IPS-NIHi11 (cell line): Measurements from ENCODE around the gene ZNF658.
"Not testable (repeated sequence)": the region's sequence is repeated elsewhere in the genome, so short reads cannot be mapped to it uniquely, and the experiment has no call there.

Experiments
- DNase-seq: peaks from one replicate; pipeline ENCODE4 v3.0.0; 2012; ENCODE audit warnings: mixed read lengths, low spot score

The ZNF658 gene

DNA sequence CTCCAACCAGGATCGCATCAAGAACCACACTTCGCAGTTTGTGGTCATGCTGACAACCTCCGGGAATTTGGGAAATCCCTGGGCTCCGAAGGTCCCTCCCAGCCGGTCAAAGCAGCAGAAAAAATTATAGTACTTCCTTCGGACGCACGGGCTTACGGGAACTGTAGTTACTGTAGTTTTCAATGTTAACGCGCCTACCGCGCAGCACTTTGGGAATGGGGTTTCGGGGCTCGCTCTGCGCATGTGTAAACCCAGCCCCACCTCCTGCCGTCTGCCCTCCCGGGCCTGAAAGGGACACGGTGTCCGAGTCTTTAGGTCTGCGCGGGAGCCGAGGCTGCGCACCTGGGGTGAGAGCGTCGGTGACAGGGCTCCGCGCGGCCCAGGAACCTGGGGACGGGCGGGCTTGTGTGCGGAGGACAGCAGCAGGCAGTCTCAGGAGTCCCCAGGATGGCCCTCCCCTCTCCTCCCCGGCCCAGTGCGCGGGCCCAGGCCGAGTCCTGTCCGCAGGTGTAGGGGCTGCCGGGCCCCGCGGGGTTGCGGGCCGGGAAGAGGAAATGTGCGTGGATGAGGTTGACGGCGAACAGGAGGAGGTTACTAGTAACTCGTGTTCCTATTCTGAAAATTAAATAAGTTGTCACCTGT is at the start of gene ZNF658:
TSS of gene ZNF658 (plus strand) at position 236 of the 642 bp plus-strand sequence. CDS start 2,837 bp downstream, outside the sequence.
- not testable (repeated sequence) for DNase-seq

DNA sequence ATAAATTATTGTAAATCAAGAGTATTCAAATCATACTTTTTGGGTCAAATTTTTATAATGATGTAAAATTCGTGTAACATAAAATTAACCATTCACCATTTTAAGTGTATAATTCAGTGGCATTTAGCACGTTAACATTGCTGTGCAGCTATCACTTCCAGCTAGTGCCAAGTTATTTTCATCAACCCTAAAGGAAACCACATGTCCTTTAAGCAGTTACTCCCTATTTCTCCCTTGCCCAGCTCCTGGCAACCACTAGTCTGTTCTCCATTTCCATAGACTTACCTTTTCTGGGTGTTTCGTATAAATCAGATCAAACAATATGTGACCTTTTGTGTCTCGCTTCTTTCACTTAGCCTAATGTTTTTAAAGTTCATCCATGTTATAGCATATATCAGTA is 38.8 kb upstream of the ZNF658 start:
- not testable (repeated sequence) for DNase-seq

DNA sequence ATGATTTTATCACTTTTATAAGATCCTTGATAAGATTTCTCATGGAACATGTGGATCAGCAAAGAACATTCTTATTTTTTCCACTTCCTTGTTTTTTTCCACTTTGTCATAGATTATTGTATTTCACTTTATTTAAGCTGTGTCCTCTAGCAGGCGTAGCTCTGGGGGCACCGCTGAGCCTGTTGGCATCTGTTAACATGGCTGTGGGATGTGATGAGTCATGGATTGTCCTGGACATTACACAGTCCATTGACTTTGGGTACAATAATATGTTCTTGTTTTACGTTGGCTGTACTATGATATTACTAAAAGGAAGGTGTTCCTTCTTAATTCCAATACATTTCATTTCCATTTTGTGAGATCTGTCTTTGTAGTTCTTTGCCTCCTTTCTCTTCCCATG is 31.9 kb upstream of the ZNF658 start:
- not testable (repeated sequence) for DNase-seq

DNA sequence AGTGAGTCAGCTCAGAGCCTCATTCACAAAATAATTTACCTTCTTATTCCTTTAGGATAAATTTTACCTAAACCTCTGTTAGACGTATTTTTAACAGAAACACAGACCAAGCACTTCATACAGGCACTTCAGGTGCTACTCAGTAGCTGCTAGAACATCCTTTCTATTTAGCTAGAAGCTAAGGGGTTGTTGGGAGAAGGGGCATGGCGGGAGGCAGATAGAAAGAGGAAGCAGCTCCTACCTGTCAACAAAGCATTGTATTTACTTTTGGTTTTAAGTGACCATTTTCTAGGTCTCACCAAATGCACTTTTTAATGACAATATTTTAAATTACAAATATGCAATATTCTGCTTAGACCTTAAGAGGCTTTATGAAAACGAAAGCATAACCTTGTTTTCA is 19.9 kb upstream of the ZNF658 start:
- not testable (repeated sequence) for DNase-seq

DNA sequence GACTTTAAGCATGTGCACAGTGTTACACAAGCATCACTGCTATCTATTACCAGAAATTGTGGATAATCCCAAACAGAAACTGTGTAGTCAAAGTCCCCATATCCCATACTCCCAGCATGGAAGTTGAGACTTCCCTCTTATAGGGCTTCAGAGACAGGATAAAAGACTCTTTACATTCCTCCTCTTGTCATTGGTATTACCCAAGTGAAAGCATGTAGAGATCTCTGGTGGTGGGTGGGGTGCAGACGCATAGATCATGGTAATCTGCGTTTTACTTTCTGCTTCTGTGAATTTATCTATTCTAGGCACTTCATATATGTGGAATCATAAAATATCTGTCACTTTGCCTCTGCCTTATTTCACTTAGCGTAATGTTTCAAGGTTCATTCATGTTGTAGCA is 18.7 kb upstream of the ZNF658 start:
- not testable (repeated sequence) for DNase-seq

DNA sequence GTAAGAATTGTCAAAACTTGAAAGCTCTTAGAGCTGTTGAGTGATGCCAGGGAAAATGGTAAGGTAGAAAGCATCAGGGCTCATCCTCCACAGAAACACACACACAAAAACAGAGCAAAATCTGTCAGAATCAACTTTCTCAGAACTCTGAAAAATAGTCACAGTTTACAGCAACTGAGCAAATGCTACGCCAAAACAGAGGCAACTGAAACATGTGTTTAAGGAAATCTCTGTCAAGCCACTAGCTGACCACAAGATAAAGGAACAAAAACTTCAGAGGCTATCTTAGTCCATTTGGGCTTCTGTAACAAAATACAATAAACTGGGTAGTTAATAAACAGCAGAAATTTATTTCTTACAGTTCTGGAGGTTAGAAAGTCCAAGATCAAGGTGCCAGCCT is 10.2 kb upstream of the ZNF658 start:
- DNase-seq, result not testable (repeated sequence)

DNA sequence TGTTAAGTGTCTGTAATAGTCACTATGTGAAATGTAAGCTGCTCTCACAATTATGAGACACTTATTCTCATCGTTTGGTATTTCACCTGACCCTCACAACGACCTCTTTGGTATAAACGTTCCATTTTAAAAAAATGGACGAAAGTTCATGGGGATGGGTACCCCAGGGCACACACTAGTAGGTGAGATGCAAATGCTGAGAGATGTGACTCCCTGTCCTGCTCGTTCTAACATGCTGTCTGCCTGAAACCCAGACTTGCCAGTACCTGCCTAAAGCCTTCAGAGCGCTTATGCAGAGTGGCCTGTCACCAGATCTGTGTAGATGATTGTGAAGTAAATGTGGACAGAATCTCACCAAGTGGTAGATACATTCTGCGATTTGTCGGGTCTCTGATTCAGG is 616 bp downstream of the ZNF658 start:
- not testable (repeated sequence) for DNase-seq

DNA sequence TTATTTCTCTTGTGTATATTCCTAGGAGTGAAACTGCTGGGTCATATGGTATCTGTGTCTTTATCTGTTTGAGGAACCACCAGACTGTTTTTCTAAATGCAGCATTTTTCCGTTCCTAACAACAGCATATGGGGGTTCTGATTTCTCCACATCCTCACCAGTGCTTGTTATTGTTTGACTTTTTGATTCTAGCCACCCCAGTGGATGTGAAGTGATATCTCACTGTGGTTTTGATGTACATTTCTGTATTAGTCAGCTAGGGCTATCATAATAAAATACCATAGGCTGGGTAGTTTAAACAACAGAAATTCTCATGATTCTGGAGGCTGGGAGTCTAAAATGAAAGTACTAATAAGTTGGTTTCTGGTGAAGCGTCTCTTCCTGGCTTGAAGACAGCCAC is 9.0 kb downstream of the ZNF658 start:
- not testable (repeated sequence) for DNase-seq

DNA sequence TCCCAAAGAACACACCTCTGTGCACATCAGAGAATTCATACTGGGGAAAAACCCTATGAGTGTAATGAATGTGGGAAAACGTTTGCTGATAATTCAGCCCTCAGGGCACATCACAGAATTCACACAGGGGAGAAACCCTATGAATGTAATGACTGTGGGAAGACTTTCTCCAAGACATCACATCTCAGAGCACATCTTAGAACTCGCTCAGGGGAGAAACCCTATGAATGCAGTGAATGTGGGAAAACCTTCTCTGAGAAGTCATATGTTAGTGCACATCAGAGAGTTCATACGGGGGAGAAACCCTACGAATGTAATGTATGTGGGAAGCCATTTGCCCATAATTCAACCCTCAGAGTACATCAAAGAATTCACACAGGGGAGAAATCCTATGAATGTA is 19.5 kb downstream of the ZNF658 start:
- not testable (repeated sequence) for DNase-seq

DNA sequence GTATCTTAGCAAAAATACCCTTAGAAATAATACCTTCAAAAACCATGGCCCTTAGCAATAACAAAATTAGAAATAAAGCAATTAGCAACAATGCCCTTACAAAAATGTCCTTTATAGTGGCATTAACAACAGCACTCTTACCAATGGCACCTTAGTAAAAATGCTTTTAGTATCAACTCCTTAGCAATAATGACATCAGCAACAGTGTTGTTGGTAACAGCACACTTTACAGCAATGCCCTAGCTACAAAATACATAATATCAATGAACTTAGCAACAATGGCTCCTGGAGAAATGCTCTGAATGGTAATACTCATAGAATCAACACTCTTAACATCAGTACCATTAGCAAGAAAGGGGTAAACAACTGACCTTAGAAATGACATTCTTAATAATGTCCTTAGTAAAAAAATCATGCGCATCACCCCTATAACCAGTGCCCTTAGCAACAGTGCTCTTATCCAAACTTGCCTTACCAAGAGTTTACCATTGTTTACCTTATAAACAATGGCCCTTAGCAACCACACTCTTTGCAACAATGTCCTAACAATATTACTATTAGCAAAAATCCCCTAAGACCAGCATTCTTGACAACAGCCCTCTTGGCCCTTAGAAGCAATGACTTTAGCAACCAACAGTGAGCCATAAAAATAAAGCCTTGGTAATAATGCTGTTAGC is 35.8 kb downstream of the ZNF658 start:
- DNase-seq, result not testable (repeated sequence)

DNA sequence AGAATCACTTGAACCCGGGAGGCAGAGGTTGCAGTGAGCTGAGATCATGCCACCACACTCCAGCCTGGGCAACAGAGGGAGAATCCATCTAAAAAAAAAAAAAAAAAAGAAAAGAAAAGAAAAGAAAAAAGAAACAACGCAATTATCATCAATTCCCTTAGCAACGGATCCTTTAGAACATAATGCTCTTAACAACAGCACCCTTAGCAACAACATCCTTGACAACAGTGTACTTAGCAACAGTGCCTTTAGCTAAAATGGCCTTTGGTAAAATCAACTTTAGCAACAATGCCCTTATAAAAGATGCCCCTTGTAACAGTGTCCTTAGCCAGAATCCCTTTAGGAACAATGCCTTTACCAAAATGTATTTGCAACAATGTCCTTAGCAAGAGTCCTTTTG is 37.1 kb downstream of the ZNF658 start:
- DNase-seq, result not testable (repeated sequence)

DNA sequence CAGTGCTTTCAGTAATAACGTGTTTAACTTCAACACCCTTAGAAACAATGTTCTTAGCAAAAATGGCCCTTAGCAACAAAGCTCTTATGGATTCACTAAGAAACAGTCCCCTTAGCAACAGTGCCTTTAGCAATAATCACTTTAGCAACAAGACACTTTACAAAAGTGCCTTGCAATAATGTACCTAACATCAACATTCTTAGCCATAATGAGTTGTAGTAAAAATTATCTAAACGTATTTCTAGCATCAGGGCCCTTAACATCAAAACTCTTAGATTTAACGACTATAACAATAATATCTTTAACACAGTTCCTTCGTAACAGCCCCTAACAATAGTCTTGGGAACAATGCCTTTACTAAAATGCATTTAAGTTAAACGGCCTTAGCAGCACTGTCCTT is 37.8 kb downstream of the ZNF658 start:
- DNase-seq, result not testable (repeated sequence)

DNA sequence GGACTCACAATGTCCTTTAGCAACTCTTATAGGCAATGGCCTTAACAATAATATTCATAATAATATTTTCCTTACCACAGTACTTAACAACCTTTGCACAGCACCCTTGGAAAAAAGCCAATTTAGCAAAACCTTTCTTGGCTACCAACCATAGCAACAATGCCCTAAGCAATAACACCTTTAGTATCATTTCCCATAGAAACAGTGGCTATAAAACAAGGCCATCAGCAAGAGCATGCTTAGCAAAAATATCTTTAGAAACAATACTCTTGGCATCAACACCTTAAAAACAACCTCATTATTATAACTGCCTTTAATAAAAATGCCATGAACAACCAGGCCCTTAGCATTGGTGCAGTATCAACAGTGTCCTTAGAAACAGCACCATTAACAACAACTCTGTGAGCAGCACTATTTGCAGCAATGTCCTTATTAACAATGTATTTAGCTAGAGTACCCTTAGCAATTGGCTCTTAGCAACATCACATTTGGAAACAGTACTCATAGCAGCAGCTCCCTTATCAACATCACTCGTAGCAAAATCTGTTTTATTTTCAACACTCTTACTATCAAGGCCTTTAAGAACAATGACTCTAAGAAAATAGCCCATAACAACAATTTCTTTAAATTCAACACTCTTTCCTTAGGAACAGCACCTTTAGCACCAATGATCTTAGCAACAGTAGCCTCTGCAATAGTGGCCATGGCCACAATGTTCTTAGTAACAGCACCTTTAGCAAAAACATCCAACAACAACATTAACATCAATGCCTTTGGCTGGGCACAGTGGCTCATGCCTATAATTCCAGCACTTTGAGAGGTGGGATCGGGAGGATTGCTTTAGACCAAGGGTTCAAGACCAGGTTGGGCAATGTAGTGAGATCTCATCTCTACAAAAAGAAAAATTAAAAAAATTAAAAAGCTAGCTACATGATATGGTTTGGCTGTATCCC is 39.6 kb downstream of the ZNF658 start:
- DNase-seq, result not testable (repeated sequence)

DNA sequence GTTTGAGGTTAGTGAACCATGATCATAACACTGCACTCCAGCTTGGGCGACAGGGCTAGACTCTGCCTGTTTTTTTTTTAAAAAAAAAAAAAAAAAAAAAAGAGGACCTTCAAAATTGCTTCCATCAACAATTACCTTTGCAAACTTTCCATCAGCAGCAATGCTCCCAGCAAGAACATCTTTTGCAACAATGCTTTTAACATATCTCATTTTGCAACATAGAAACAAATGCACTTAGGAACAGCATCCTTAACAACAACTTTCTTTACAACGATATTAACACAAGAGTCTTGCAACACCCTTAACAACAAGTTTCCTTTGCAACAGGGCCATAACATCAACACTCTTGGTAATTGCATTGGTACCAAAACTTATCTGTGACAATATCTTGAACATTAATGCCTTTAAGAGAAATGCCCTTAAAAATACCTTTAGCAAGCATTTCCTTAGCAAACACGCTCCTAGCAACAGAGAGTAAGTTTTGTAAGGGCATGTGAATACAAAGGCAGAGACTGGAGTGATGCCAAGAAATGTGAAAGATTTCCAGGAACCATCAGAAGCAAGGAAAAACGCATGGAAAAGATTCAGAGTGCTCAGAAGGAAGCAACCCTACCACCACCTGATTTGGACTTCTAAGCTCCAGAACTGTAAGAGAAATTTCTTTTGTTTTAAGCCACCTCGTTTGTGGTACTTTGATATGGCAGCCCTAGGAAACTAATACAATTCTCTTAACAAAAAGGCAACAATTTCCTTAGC is 42.1 kb downstream of the ZNF658 start:
- DNase-seq, result not testable (repeated sequence)

DNA sequence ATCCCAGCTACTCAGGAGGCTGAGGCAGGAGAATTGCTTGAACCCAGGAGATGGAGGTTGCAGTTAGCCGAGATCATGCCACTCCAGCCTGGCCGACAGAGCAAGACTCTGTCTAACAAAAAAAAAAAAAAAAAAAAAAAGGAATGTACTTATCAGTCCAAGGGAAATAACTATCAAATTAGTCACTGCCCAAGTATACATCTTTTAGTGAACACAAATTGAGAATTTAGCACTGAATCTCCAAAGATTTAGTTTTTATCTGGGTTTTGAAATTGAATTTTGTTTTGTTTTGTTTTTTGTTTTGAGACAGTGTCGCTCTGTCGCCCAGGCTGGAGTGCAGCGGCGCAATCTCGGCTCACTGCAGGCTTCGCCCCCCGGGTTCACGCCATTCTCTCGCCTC is 52.1 kb downstream of the ZNF658 start:
- not testable (repeated sequence) for DNase-seq
